GM23338 (cell line): ENCODE results near the gene CDKAL1. TPM values are rescaled to one million over a fixed set of nuclear protein-coding genes. Genes with fewer than 3 reads are reported as not detected.

Experiments
- ATAC-seq: fragments of 200-7000 bp; cut with Tn5 transposase; 3 replicates; pipeline ENCODE4 v1.9.1; 2020
- DNase-seq: peaks from one replicate; pipeline ENCODE4 v3.0.0-alpha.2; 2015; ENCODE audit warnings: low spot score
- H2AFZ ChIP-seq: fragments of 200-600 bp; sonication (generic); 2 replicates; pipeline ENCODE4 v1.8.0; 2016; ENCODE audit warnings: antibody characterized with exemption, mild to moderate bottlenecking, moderate library complexity
- H3F3A ChIP-seq: fragments of 200-600 bp; sonication (generic); replicated peaks from 2 replicates; pipeline ENCODE4 v1.8.0; 2017; ENCODE audit warnings: antibody characterized with exemption, mixed run types, low read depth
- H3K27ac ChIP-seq: fragments of 200-600 bp; sonication (generic); 2 replicates; pipeline ENCODE4 v1.6.1; 2016; ENCODE audit warnings: low read depth
- H3K27me3 ChIP-seq: fragments of 200-600 bp; sonication (generic); 2 replicates; pipeline ENCODE4 v1.8.0; 2016; ENCODE audit warnings: mild to moderate bottlenecking, mixed run types, moderate library complexity; ENCODE audit not compliant: insufficient read depth
- H3K36me3 ChIP-seq: fragments of 200-600 bp; sonication (generic); 2 replicates; pipeline ENCODE4 v1.8.0; 2016; ENCODE audit warnings: mild to moderate bottlenecking; ENCODE audit not compliant: insufficient read depth
- H3K4me1 ChIP-seq: fragments of 200-600 bp; sonication (generic); 2 replicates; pipeline ENCODE4 v1.8.0; 2016; ENCODE audit warnings: mild to moderate bottlenecking, moderate library complexity; ENCODE audit not compliant: insufficient read depth
- H3K4me2 ChIP-seq: fragments of 200-600 bp; sonication (generic); 2 replicates; pipeline ENCODE4 v1.7.1; 2017; ENCODE audit warnings: mixed run types
- H3K4me3 ChIP-seq: fragments of 200-600 bp; sonication (generic); 2 replicates; pipeline ENCODE4 v1.6.1; 2016; ENCODE audit warnings: mixed run types
- H3K79me2 ChIP-seq: fragments of 200-600 bp; sonication (generic); replicated peaks from 2 replicates; pipeline ENCODE4 v1.8.0; 2017; ENCODE audit warnings: mild to moderate bottlenecking; ENCODE audit not compliant: insufficient read depth
- H3K9me2 ChIP-seq: fragments of 200-600 bp; sonication (generic); 2 replicates; pipeline ENCODE4 v1.8.0; 2017; ENCODE audit not compliant: insufficient read depth
- H4K20me1 ChIP-seq: fragments of 200-600 bp; sonication (generic); replicated peaks from 2 replicates; pipeline ENCODE4 v1.8.0; 2017; ENCODE audit warnings: mild to moderate bottlenecking; ENCODE audit not compliant: insufficient read depth
- H3K27ac Mint-ChIP-seq: 2 replicates; pipeline ENCODE4 v1.8.0; 2020; ENCODE audit warnings: inconsistent platforms, mild to moderate bottlenecking, moderate library complexity, mixed read lengths
- H3K27me3 Mint-ChIP-seq: 3 replicates; pipeline ENCODE4 v1.8.0; 2022; ENCODE audit warnings: low read depth, mild to moderate bottlenecking, moderate library complexity, mixed read lengths, inconsistent platforms; ENCODE audit not compliant: insufficient read depth, poor library complexity
- H3K36me3 Mint-ChIP-seq: 3 replicates; pipeline ENCODE4 v1.8.0; 2021; ENCODE audit warnings: low read depth, mild to moderate bottlenecking, inconsistent platforms, moderate library complexity, mixed read lengths
- H3K4me1 Mint-ChIP-seq: 3 replicates; pipeline ENCODE4 v1.8.0; 2020; ENCODE audit warnings: mild to moderate bottlenecking, inconsistent platforms, mixed read lengths
- H3K4me3 Mint-ChIP-seq: 3 replicates; pipeline ENCODE4 v1.8.0; 2021; ENCODE audit warnings: moderate library complexity, mild to moderate bottlenecking, inconsistent platforms, mixed read lengths
- H3K9me3 Mint-ChIP-seq: 3 replicates; pipeline ENCODE4 v1.8.0; 2020; ENCODE audit warnings: moderate library complexity, mild to moderate bottlenecking, inconsistent platforms, mixed read lengths
- CREB1 ChIP-seq: fragments of 250-450 bp; sonication (Bioruptor Pico); IDR thresholded peaks from 2 replicates; pipeline ENCODE4 v1.5.0; 2020; ENCODE audit warnings: low read depth, mild to moderate bottlenecking, moderate library complexity
- ETS1 ChIP-seq: IDR thresholded peaks from 2 replicates; pipeline ENCODE4 v1.6.1; 2016; ENCODE audit warnings: antibody characterized with exemption
- EZH2 ChIP-seq: fragments of 200-600 bp; sonication (generic); IDR thresholded peaks from one replicate; pipeline ENCODE4 v1.8.0; 2017; ENCODE audit warnings: antibody characterized with exemption, mild to moderate bottlenecking, low read depth; ENCODE audit not compliant: unreplicated experiment
- EZH2phosphoT487 ChIP-seq: fragments of 200-600 bp; sonication (generic); IDR thresholded peaks from one replicate; pipeline ENCODE4 v1.8.1; 2018; ENCODE audit warnings: antibody characterized with exemption; ENCODE audit not compliant: unreplicated experiment
- JUNB ChIP-seq: IDR thresholded peaks from one replicate; pipeline ENCODE4 v1.6.1; 2016; ENCODE audit warnings: antibody characterized with exemption; ENCODE audit not compliant: unreplicated experiment
- NANOG ChIP-seq: IDR thresholded peaks from 2 replicates; pipeline ENCODE4 v1.6.1; 2016; ENCODE audit warnings: antibody characterized with exemption, borderline replicate concordance
- POLR2AphosphoS5 ChIP-seq: IDR thresholded peaks from 2 replicates; pipeline ENCODE4 v1.6.1; 2016; ENCODE audit warnings: antibody characterized with exemption, low read depth
- STAT1 ChIP-seq: IDR thresholded peaks from one replicate; pipeline ENCODE4 v1.6.1; 2016; ENCODE audit warnings: antibody characterized with exemption; ENCODE audit not compliant: unreplicated experiment
- ZNF114 ChIP-seq: fragments of 250-450 bp; sonication (Bioruptor Pico); IDR thresholded peaks from 2 replicates; pipeline ENCODE4 v1.5.0; 2020; ENCODE audit warnings: mild to moderate bottlenecking, moderate library complexity
- ZNF331 ChIP-seq: fragments of 250-450 bp; sonication (Bioruptor Pico); IDR thresholded peaks from 2 replicates; pipeline ENCODE4 v1.5.0; 2020; ENCODE audit warnings: low read depth, mild to moderate bottlenecking, moderate library complexity
- ZNF462 ChIP-seq: fragments of 250-450 bp; sonication (Bioruptor Pico); IDR thresholded peaks from 2 replicates; pipeline ENCODE4 v1.5.0; 2020; ENCODE audit warnings: mild to moderate bottlenecking, moderate library complexity
- polyA plus RNA-seq: library from polyadenylated mRNA; unstranded; fragments of >200 nt; fragmentation: Nextera tagmentation; extraction: Ambion mirVana; gene quantifications from 2 replicates; pipeline ENCODE4 v1.2.1, GENCODE V29; 2016
- total RNA-seq: library from RNA; depleted of rRNA; stranded (reverse); fragments of >200 nt; shearing (Covaris generic); gene quantifications from 2 replicates; pipeline ENCODE4 v1.2.3, GENCODE V29; 2014
- TF ChIP-seq, protein P1 (sequence below): IDR thresholded peaks from one replicate; pipeline ENCODE4 v1.6.1; 2018; ENCODE audit warnings: antibody characterized with exemption; ENCODE audit not compliant: unreplicated experiment
- TF ChIP-seq, protein P2 (sequence below), 2 experiments: fragments of 200-600 bp in 1 of 2; sonication (generic) in 1 of 2; conservative IDR thresholded peaks; 2 replicates each; pipeline versions ENCODE4 v1.5.1 to v1.6.1; 2016 to 2017; ENCODE audit warnings: antibody characterized with exemption in 2 of 2, low read depth in 2 of 2, mild to moderate bottlenecking in 2 of 2, moderate library complexity in 1 of 2

The CDKAL1 gene
- total and polyA plus RNA-seq, 2 experiments from 2014 or later = 17.8 to 35.0 TPM

- H2AFZ ChIP-seq = no peak overlapping the region
- peaks cover 35% of the 10 kb centered on the region for H3K4me1 ChIP-seq
- H3K36me3 ChIP-seq = no peaks in the 10 kb centered on the region
- no peaks in the 10 kb centered on the region; the same call in 1 of the 2 replicates for H3K9me2 ChIP-seq
- Mint-ChIP-seq H3K27ac (peak overlapping the region; percentile 77), H3K36me3 (no peaks in the 10 kb centered on the region), H3K4me3 (peak overlapping the region; percentile 4; the same call in 2 of the 3 replicates), H3K9me3 (no peaks in the 10 kb centered on the region), H3K27me3 (no peaks in the 10 kb centered on the region), H3K4me1 (peaks cover 35% of the 10 kb centered on the region)
- peaks cover 17% of the 10 kb centered on the region; the same call in 1 of the 2 replicates for H3K79me2 ChIP-seq
- H3K27ac ChIP-seq = no peak overlapping the region
- no peaks in the 10 kb centered on the region for H3F3A ChIP-seq
- DNase-seq (peak; percentile 77), ATAC-seq (peak; percentile 97)
- no peak overlapping the region for H3K4me3 ChIP-seq
- H4K20me1 ChIP-seq = no peaks in the 10 kb centered on the region
- H3K27me3 ChIP-seq = no peaks in the 10 kb centered on the region
- TF ChIP-seq ZNF462 (CRISPR knock-in tag) = no peak
- TF ChIP-seq EZH2phosphoT487 = no peak
- no peak for TF ChIP-seq EZH2
- no peak for TF ChIP-seq JUNB
- TF ChIP-seq STAT1 = no peak
- TF ChIP-seq, protein P1, sequence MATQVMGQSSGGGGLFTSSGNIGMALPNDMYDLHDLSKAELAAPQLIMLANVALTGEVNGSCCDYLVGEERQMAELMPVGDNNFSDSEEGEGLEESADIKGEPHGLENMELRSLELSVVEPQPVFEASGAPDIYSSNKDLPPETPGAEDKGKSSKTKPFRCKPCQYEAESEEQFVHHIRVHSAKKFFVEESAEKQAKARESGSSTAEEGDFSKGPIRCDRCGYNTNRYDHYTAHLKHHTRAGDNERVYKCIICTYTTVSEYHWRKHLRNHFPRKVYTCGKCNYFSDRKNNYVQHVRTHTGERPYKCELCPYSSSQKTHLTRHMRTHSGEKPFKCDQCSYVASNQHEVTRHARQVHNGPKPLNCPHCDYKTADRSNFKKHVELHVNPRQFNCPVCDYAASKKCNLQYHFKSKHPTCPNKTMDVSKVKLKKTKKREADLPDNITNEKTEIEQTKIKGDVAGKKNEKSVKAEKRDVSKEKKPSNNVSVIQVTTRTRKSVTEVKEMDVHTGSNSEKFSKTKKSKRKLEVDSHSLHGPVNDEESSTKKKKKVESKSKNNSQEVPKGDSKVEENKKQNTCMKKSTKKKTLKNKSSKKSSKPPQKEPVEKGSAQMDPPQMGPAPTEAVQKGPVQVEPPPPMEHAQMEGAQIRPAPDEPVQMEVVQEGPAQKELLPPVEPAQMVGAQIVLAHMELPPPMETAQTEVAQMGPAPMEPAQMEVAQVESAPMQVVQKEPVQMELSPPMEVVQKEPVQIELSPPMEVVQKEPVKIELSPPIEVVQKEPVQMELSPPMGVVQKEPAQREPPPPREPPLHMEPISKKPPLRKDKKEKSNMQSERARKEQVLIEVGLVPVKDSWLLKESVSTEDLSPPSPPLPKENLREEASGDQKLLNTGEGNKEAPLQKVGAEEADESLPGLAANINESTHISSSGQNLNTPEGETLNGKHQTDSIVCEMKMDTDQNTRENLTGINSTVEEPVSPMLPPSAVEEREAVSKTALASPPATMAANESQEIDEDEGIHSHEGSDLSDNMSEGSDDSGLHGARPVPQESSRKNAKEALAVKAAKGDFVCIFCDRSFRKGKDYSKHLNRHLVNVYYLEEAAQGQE = no peak
- TF ChIP-seq ZNF114 (CRISPR knock-in tag) = no peak
- TF ChIP-seq ZNF331 = no peak
- TF ChIP-seq, protein P2, sequence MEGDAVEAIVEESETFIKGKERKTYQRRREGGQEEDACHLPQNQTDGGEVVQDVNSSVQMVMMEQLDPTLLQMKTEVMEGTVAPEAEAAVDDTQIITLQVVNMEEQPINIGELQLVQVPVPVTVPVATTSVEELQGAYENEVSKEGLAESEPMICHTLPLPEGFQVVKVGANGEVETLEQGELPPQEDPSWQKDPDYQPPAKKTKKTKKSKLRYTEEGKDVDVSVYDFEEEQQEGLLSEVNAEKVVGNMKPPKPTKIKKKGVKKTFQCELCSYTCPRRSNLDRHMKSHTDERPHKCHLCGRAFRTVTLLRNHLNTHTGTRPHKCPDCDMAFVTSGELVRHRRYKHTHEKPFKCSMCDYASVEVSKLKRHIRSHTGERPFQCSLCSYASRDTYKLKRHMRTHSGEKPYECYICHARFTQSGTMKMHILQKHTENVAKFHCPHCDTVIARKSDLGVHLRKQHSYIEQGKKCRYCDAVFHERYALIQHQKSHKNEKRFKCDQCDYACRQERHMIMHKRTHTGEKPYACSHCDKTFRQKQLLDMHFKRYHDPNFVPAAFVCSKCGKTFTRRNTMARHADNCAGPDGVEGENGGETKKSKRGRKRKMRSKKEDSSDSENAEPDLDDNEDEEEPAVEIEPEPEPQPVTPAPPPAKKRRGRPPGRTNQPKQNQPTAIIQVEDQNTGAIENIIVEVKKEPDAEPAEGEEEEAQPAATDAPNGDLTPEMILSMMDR (conservative IDR thresholded peaks at IDR 0.05; ENCODE audit: low read depth in 2 of 2) = no peak
- TF ChIP-seq ETS1 = no peak
- no peak for TF ChIP-seq CREB1 (CRISPR knock-in tag)
- TF ChIP-seq POLR2AphosphoS5 = no peak
- no peak for TF ChIP-seq NANOG
- H3K4me2 ChIP-seq = peak overlapping the region; percentile 35; the same call in 1 of the 2 replicates
Measured at GRCh38 chr6:20630136-20630535, 95.9 kb downstream of the CDKAL1 start.
